GM21529 (cell line): ENCODE results near the gene ERC1.
"Not testable (repeated sequence)": the region's sequence is repeated elsewhere in the genome, so short reads cannot be mapped to it uniquely, and the experiment has no call there.

Source experiments
- ATAC-seq: cut with Tn5 transposase; IDR thresholded peaks from one replicate; pipeline ENCODE4 v1.9.1; 2021; ENCODE audit not compliant: unreplicated experiment

Gene ERC1

GRCh38 chr12:1347294-1347693 is 356.3 kb downstream of the ERC1 start:
- no peak for ATAC-seq

GRCh38 chr12:1348606-1349005 is 357.6 kb downstream of the ERC1 start:
- ATAC-seq, result no peak

GRCh38 chr12:1350055-1350933 is 359.3 kb downstream of the ERC1 start:
- no peak for ATAC-seq

- no peak for ATAC-seq
Observed at GRCh38 chr12:1350934-1351240, 359.9 kb downstream of the ERC1 start.

GRCh38 chr12:1351926-1352325 is 360.9 kb downstream of the ERC1 start:
- no peak for ATAC-seq

- no peak for ATAC-seq
Observed at GRCh38 chr12:1353451-1353850, 362.4 kb downstream of the ERC1 start.

- ATAC-seq, result no peak
Observed at GRCh38 chr12:1355396-1355795, 364.4 kb downstream of the ERC1 start.

- ATAC-seq, result not testable (repeated sequence)
Observed at GRCh38 chr12:1355871-1356270, 364.8 kb downstream of the ERC1 start.

GRCh38 chr12:1356285-1356684 is 365.3 kb downstream of the ERC1 start:
- ATAC-seq, result no peak

GRCh38 chr12:1357171-1357570 is 366.1 kb downstream of the ERC1 start:
- no peak for ATAC-seq

- no peak for ATAC-seq
Observed at GRCh38 chr12:1357711-1358110, 366.7 kb downstream of the ERC1 start.

- no peak for ATAC-seq
Observed at GRCh38 chr12:1360441-1361210, 369.6 kb downstream of the ERC1 start.

- no peak for ATAC-seq
Observed at GRCh38 chr12:1362143-1362662, 371.2 kb downstream of the ERC1 start.

GRCh38 chr12:1365703-1366102 is 374.7 kb downstream of the ERC1 start:
- no peak for ATAC-seq

GRCh38 chr12:1367331-1368291 is 376.6 kb downstream of the ERC1 start:
- ATAC-seq, result no peak

- ATAC-seq, result no peak
Observed at GRCh38 chr12:1369460-1369859, 378.4 kb downstream of the ERC1 start.

GRCh38 chr12:1369938-1370500 is 379.0 kb downstream of the ERC1 start:
- no peak for ATAC-seq

GRCh38 chr12:1373901-1374735 is 383.1 kb downstream of the ERC1 start:
- ATAC-seq, result no peak

GRCh38 chr12:1375323-1375722 is 384.3 kb downstream of the ERC1 start:
- ATAC-seq, result no peak

- no peak for ATAC-seq
Observed at GRCh38 chr12:1377117-1377516, 386.1 kb downstream of the ERC1 start.
